ENCODE results near the gene UGT1A10.

Gene UGT1A10

GRCh38 chr2:233773854-233774253, 137.6 kb downstream of the UGT1A10 start:
- no peaks in the 10 kb centered on the region for H3K79me2 ChIP-seq (ENCODE audit: control insufficient read depth, insufficient read depth, low read length, unreplicated experiment)
- no peaks in the 10 kb centered on the region for H3K36me3 ChIP-seq (ENCODE audit: insufficient read depth, low read length)
- H3K27ac ChIP-seq (ENCODE audit: low read depth, low read length), result no peak overlapping the region
- no peaks in the 10 kb centered on the region for H3K4me1 ChIP-seq (ENCODE audit: control insufficient read depth, insufficient read depth, low read length, unreplicated experiment)
- 0 out of 2 replicates have a peak, but pooled peaks cover 4% of the 10 kb centered on the region for H3K27me3 ChIP-seq (ENCODE audit: insufficient read depth, low read length)
- no peak overlapping the region for H3K4me3 ChIP-seq (ENCODE audit: low read depth, low read length)
- H2AFZ ChIP-seq (ENCODE audit: low read length, unreplicated experiment), result no peak overlapping the region

GRCh38 chr2:233775414-233775813, 139.2 kb downstream of the UGT1A10 start:
- H3K4me1 ChIP-seq (ENCODE audit: control insufficient read depth, insufficient read depth, low read length, unreplicated experiment), result no peaks in the 10 kb centered on the region
- no peak overlapping the region for H3K4me3 ChIP-seq (ENCODE audit: low read depth, low read length)
- H3K27ac ChIP-seq (ENCODE audit: low read depth, low read length), result no peak overlapping the region
- no peak overlapping the region for H2AFZ ChIP-seq (ENCODE audit: low read length, unreplicated experiment)
- H3K79me2 ChIP-seq (ENCODE audit: control insufficient read depth, insufficient read depth, low read length, unreplicated experiment), result no peaks in the 10 kb centered on the region
- 0 out of 2 replicates have a peak, but pooled peaks cover 4% of the 10 kb centered on the region for H3K27me3 ChIP-seq (ENCODE audit: insufficient read depth, low read length)
- H3K36me3 ChIP-seq (ENCODE audit: insufficient read depth, low read length), result no peaks in the 10 kb centered on the region

- no peak within 1 kb of the TSS for H2AFZ ChIP-seq (ENCODE audit: low read length, unreplicated experiment)
- no peaks in the 10 kb centered on the region for H3K36me3 ChIP-seq (ENCODE audit: insufficient read depth, low read length)
Observed at GRCh38 chr2:233778030-233778429, 141.8 kb downstream of the UGT1A10 start, which contains the start of gene MROH2A. TSS of gene MROH2A (plus strand) at chr2:233778330. CDS start at chr2:233779359, 1,029 bp downstream.

DNA sequence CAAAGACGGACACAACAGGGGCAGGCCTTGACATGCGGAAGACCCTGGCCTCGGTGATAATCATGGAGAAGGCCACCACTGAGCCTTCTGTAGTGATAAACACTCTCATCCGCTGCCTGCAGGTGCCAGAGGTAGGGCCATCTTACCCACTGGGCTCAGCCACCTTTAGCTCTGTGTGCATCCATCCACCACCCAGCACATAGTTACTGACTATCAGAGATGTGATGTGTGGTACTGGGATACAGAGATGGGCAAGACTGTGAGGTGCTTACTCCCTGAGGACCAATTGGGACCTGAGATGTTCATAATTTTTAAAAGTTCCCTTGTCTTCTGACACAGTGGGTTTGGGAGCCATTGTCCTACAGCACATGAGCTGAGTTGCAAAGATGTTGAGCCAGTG, 143.5 kb downstream of the UGT1A10 start:
- Histone ChIP-seq H3K27me3 (ENCODE audit: insufficient read depth, low read length) (peaks cover 21% of the 10 kb centered on the region; the same call in 1 of the 2 replicates), H3K4me1 (ENCODE audit: control insufficient read depth, insufficient read depth, low read length, unreplicated experiment) (no peaks in the 10 kb centered on the region), H2AFZ (ENCODE audit: low read length, unreplicated experiment) (no peak overlapping the region), H3K4me3 (ENCODE audit: low read depth, low read length) (no peak overlapping the region), H3K27ac (ENCODE audit: low read depth, low read length) (no peak overlapping the region), H3K36me3 (ENCODE audit: insufficient read depth, low read length) (no peaks in the 10 kb centered on the region), H3K79me2 (ENCODE audit: control insufficient read depth, insufficient read depth, low read length, unreplicated experiment) (no peaks in the 10 kb centered on the region)

More at GRCh38 chr2:233778030-233778429, 141.8 kb downstream of the UGT1A10 start, which contains the start of gene MROH2A:
- peaks cover 20% of the 10 kb centered on the region; the same call in 1 of the 2 replicates for H3K27me3 ChIP-seq (ENCODE audit: insufficient read depth, low read length)
- no peak within 1 kb of the TSS for H3K27ac ChIP-seq (ENCODE audit: low read depth, low read length)
- H3K79me2 ChIP-seq (ENCODE audit: control insufficient read depth, insufficient read depth, low read length, unreplicated experiment), result no peaks in the 10 kb centered on the region
- no peaks in the 10 kb centered on the region for H3K4me1 ChIP-seq (ENCODE audit: control insufficient read depth, insufficient read depth, low read length, unreplicated experiment)
- no peak within 1 kb of the TSS for H3K4me3 ChIP-seq (ENCODE audit: low read depth, low read length)

DNA sequence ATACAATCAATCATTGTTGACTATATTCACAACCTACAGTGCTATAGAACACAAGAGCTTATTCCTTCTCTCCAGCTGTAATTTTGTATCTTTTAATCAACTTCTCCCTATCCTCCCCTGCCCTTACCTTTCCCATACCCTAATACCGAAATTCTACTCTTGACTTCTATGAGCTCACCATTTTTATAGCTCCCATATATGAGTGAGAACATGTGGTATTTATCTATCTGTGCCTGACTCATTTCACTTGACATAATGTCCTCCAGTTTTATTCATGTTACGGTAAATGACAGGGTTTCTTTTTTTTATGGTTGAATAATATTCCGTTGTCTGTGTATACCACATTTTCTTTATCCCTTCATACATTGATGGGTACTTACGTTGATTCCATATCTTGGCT, 144.5 kb downstream of the UGT1A10 start:
- Histone ChIP-seq H3K36me3 (ENCODE audit: insufficient read depth, low read length) (no peaks in the 10 kb centered on the region), H3K4me3 (ENCODE audit: low read depth, low read length) (no peak overlapping the region), H3K27ac (ENCODE audit: low read depth, low read length) (no peak overlapping the region), H3K79me2 (ENCODE audit: control insufficient read depth, insufficient read depth, low read length, unreplicated experiment) (no peaks in the 10 kb centered on the region), H3K27me3 (ENCODE audit: insufficient read depth, low read length) (peaks cover 21% of the 10 kb centered on the region; the same call in 1 of the 2 replicates), H2AFZ (ENCODE audit: low read length, unreplicated experiment) (no peak overlapping the region), H3K4me1 (ENCODE audit: control insufficient read depth, insufficient read depth, low read length, unreplicated experiment) (no peaks in the 10 kb centered on the region)

GRCh38 chr2:233789554-233789953, 153.3 kb downstream of the UGT1A10 start:
- H3K4me3 ChIP-seq (ENCODE audit: low read depth, low read length), result no peak overlapping the region
- no peaks in the 10 kb centered on the region for H3K36me3 ChIP-seq (ENCODE audit: insufficient read depth, low read length)
- H3K27me3 ChIP-seq (ENCODE audit: insufficient read depth, low read length), result peaks cover 11% of the 10 kb centered on the region; the same call in 1 of the 2 replicates
- no peak overlapping the region for H3K27ac ChIP-seq (ENCODE audit: low read depth, low read length)
- no peaks in the 10 kb centered on the region for H3K79me2 ChIP-seq (ENCODE audit: control insufficient read depth, insufficient read depth, low read length, unreplicated experiment)
- no peak overlapping the region for H2AFZ ChIP-seq (ENCODE audit: low read length, unreplicated experiment)
- H3K4me1 ChIP-seq (ENCODE audit: control insufficient read depth, insufficient read depth, low read length, unreplicated experiment), result no peaks in the 10 kb centered on the region

DNA sequence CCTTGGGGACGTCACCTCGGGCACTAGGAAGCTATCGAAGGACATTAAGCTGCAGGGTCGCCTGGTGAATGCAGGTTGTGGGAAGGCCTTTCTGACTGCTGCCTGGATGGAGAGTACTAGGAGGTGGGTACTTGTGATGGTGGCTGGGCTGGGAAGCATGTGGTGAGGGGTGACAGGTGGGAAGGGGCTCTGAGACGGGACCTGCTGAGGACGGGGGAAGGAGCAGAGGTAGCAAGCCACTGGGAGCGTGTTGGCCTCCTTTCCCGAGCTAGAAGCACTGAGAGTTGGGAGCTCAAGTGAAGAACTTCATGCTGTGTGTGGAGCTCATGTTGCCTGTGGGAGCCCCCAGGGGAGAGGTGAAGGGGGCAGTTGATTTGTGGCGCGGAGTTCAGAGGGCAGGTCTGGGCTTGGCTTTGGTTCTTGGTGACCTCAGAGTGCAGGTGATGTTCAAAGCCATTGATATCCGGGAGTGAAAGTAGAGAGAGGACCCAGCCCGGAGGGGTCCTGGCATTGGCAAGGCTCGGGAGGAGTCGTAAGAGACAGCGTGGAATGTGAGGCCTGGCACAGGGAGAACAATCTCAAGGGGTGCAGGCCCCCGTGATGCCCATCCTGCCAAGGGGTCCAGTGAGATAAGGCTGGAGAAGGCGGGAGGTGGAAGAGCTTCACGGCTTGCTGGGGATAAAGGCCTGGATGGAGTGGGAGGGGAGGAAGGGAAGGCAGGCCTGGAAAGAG, 155.1 kb downstream of the UGT1A10 start:
- Histone ChIP-seq H3K27ac (ENCODE audit: low read depth, low read length) (no peak overlapping the region), H3K36me3 (ENCODE audit: insufficient read depth, low read length) (no peaks in the 10 kb centered on the region), H3K27me3 (ENCODE audit: insufficient read depth, low read length) (peaks cover 8% of the 10 kb centered on the region; the same call in 1 of the 2 replicates), H3K79me2 (ENCODE audit: control insufficient read depth, insufficient read depth, low read length, unreplicated experiment) (no peaks in the 10 kb centered on the region), H2AFZ (ENCODE audit: low read length, unreplicated experiment) (no peak overlapping the region), H3K4me1 (ENCODE audit: control insufficient read depth, insufficient read depth, low read length, unreplicated experiment) (no peaks in the 10 kb centered on the region), H3K4me3 (ENCODE audit: low read depth, low read length) (no peak overlapping the region)

DNA sequence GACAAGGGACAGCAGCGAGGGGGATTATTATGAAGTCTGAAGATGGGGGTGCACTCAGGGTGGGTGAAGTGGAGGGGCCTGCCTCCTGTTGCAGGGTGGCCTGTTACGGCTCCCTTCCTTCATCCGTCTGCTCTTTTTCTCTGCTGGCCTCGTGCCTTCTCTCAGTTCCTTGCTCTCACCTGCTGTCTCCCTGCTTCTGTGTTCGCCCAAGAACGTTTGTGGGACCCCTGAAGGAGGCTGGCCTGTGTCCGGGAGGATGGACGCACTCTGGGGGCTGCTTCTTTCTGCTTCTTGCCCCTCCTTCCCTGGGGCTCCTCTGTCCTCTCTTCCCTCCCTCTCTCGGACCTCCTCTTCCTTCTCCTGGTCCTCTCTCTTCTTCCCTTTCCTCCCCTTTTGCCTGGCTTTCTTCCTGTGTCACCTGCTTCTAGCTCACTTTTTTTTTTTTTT, 155.7 kb downstream of the UGT1A10 start:
- no peaks in the 10 kb centered on the region for H3K36me3 ChIP-seq (ENCODE audit: insufficient read depth, low read length)
- no peaks in the 10 kb centered on the region for H3K4me1 ChIP-seq (ENCODE audit: control insufficient read depth, insufficient read depth, low read length, unreplicated experiment)
- H3K27me3 ChIP-seq (ENCODE audit: insufficient read depth, low read length), result 0 out of 2 replicates have a peak, but pooled peaks cover 8% of the 10 kb centered on the region
- no peak overlapping the region for H2AFZ ChIP-seq (ENCODE audit: low read length, unreplicated experiment)
- H3K4me3 ChIP-seq (ENCODE audit: low read depth, low read length), result no peak overlapping the region
- no peak overlapping the region for H3K27ac ChIP-seq (ENCODE audit: low read depth, low read length)
- no peaks in the 10 kb centered on the region for H3K79me2 ChIP-seq (ENCODE audit: control insufficient read depth, insufficient read depth, low read length, unreplicated experiment)

- no peak overlapping the region for H3K27ac ChIP-seq (ENCODE audit: low read depth, low read length)
- H2AFZ ChIP-seq (ENCODE audit: low read length, unreplicated experiment), result no peak overlapping the region
- no peaks in the 10 kb centered on the region for H3K4me1 ChIP-seq (ENCODE audit: control insufficient read depth, insufficient read depth, low read length, unreplicated experiment)
- no peaks in the 10 kb centered on the region for H3K36me3 ChIP-seq (ENCODE audit: insufficient read depth, low read length)
- H3K27me3 ChIP-seq (ENCODE audit: insufficient read depth, low read length), result 0 out of 2 replicates have a peak, but pooled peaks cover 13% of the 10 kb centered on the region
- no peaks in the 10 kb centered on the region for H3K79me2 ChIP-seq (ENCODE audit: control insufficient read depth, insufficient read depth, low read length, unreplicated experiment)
- H3K4me3 ChIP-seq (ENCODE audit: low read depth, low read length), result no peak overlapping the region
Observed at GRCh38 chr2:233792720-233793119, 156.5 kb downstream of the UGT1A10 start.

GRCh38 chr2:233793465-233794127, 157.3 kb downstream of the UGT1A10 start:
- H3K27me3 ChIP-seq (ENCODE audit: insufficient read depth, low read length), result peaks cover 13% of the 10 kb centered on the region; the same call in 1 of the 2 replicates
- no peak overlapping the region for H2AFZ ChIP-seq (ENCODE audit: low read length, unreplicated experiment)
- H3K4me3 ChIP-seq (ENCODE audit: low read depth, low read length), result no peak overlapping the region
- H3K27ac ChIP-seq (ENCODE audit: low read depth, low read length), result no peak overlapping the region
- H3K79me2 ChIP-seq (ENCODE audit: control insufficient read depth, insufficient read depth, low read length, unreplicated experiment), result no peaks in the 10 kb centered on the region
- no peaks in the 10 kb centered on the region for H3K36me3 ChIP-seq (ENCODE audit: insufficient read depth, low read length)
- no peaks in the 10 kb centered on the region for H3K4me1 ChIP-seq (ENCODE audit: control insufficient read depth, insufficient read depth, low read length, unreplicated experiment)

All from ACC112 (cell line).